HG03571 (cell line): ENCODE results near the gene ELF3.
"Not testable (repeated sequence)": the region's sequence is repeated elsewhere in the genome, so short reads cannot be mapped to it uniquely, and the experiment has no call there.

Experiments
- ATAC-seq: cut with Tn5 transposase; IDR thresholded peaks from one replicate; pipeline ENCODE4 v1.9.1; 2021; ENCODE audit not compliant: unreplicated experiment

ELF3 gene

DNA sequence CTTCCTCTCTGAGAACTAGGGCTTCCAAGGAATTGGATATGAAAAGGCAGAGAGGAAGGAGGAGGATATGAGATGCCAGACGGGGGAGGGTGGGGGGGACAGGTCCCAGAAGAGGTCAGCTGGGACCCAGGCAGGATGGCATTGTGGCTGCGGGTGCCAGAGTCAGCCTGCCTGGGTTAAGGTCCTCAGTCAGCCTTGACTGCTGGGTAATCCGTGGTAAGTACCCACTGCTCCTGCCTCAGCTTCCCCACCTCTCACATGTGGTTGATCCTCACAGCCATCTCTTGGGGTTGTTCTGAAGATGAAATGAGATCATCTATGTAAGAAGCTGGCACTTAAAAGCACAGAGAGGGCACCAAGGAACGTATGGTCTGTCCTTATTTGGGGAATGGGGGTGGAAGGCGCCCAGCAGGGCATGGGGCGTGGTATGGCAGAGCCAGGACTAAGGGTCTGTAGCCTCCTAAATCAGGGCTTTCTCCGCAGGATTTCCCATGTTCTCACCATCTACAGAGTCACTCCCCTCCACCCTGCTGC lies 23.8 kb downstream of the ELF3 start:
- no peak for ATAC-seq

DNA sequence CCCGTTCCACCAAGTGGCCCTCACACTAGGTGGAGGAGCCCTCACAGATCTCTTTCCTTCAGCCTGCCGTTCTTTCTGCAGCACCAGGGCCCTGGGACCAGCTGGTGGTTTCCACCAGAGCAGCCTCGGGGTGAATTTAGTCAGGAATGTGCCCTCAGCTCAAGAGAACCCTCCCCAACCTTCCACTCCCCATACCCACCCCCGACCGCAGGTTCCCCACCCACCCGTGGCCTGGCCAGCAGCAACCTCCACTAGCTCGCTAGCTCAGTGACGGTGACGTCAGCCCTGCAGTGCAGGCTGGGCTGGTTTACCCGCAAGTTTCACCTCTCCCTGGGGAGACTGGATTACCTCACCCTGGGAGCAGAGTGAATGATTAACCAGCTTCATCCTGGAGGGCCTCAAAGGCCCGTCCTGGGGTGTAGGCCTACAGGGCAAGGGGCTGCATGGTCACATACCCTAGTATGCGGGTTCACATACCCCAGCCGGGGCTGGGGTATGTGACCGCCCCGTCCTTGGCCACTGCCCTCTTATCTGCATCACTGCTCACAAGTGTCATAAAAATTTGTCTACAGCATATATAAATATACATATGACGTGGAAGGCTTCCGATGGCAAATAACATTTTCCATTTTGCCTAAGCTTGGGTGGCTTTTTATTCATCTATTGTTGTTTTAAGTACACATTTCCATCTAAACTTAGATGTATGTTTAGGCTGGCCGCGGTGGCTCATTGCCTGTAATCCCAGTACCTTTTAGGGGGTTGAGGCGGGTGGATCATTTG lies 24.5 kb downstream of the ELF3 start:
- no peak for ATAC-seq

DNA sequence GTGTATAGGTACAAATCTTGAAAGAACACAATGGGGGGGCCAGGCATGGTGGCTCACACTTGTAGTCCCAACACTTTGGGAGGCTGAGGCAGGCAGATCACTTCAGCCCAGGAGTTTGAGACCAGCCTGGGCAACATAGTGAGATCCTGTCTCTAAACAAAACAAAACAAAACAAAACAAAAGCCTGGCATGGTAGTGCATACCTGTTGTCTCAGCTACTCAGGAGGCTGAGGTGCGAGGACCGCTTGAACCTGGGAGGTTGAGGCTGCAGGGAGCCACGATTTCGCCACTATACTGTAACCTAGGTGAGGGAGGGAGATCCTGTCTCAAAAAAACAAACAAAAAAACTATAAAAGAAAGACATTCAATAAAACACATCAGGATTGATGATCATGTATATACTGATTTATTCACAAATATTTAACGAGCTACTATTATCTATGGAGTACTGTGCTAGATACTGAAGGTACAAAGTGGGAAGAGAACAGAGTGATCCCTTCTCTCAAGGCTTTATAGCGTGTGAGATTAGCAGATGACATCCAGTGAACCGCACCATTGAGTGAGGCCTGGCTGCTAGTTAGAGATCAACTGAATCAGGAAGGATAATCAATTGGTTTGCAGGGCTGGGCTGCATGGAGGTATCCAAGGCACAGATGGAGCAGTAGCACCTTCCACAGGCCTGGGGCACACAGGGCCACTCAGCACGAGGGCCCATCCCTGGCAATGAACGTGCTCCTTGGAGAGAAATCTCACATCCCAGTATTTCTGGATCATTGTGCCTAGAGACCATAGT lies 26.4 kb downstream of the ELF3 start:
- no peak for ATAC-seq

DNA sequence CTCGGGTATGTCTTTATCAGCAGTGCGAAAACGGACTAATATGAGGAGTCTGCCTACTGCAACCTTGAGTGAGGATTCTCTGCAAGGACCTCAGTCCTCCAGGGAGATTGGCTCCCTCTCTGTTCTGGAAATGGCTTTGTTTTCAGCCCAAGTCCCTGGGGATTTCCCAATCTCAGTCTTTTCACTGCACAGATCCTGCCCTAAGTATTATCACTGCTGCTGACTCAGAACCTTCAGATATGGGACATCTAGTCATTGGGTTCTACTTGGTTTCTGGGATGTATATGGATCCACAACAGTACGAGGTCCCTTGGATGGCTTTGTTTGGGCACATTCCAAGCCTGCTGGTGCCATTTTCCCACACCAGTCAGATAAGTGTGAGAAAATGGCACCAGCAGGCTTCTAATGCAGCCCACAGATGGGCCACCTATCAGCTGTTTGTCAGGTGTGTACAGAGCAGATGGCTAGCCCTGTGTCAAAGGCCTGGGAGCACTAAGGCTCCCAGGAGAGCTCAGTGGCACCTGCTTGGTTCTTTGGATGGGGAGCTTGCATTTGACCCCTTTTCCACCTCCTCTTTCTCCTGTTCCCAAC lies 27.4 kb downstream of the ELF3 start:
- ATAC-seq = no peak

DNA sequence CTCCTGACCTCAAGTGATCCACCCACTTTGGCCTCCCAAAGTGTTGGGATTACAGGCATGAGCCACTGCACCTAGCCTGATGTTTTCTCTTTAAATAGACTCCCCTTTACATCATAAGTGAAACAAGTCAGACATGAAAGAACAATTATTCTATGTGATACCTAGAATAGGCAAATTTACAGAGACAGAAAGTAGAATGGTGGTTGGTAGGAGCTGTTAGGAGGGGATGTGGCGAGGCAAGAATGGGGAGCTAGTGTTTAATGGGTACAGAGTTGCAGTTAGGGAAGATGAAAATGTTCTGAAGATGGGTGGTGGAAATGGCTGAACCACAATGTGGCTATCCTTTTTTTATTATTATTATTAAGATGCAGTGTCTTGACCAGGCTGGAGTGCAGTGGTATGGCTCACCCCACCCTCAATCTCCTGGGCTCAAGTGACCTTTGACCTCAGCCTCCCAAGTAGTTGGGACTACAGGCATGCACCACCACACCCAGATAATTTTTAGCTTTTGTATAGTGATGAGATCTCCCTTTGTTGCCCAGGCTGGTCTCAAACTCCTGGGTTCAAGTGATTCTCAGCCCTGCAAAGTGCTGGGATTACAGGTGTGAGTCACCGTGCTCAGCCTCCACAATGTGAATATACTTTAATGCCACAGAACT lies 28.4 kb downstream of the ELF3 start:
- no peak for ATAC-seq

DNA sequence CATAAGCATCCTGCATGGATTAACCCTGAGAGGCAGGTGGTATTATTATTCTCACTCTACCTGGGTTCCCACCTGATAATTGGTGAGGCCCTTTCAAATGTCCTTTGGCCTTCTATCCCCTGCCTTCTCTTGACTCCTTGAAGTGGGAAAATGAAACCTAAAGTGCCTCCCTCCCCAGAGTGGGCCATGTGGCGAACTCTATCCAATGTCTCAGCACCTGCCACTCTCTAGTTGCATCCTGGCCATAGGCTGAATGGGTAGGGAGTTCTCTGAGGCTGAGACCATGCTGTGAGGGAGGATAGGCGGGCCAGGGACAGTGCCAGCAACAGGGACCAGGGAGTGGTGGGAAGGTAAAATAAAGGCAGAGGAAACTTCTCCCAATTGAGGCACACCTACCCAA lies 35.3 kb downstream of the ELF3 start:
- no peak for ATAC-seq

DNA sequence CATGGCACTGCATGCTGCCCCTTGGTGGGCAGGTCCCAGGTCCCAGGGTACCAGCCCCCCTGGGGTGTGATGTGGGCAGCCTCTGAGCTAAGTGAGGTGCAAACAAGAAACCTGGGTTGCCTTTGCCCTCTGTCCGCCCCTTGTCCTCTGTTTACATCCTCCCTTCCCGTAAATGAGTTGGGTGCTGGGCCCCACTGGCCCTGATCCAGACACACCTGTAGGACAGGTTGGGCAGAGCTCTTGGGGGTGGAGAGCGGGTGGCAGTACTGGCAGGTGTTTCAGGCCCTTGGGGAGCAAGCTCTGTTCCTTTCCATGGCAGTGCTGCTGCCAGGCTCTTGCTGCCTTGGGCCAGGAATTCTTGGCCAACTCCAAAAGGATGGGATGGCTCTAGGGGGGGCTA lies 35.8 kb downstream of the ELF3 start:
- ATAC-seq = no peak

DNA sequence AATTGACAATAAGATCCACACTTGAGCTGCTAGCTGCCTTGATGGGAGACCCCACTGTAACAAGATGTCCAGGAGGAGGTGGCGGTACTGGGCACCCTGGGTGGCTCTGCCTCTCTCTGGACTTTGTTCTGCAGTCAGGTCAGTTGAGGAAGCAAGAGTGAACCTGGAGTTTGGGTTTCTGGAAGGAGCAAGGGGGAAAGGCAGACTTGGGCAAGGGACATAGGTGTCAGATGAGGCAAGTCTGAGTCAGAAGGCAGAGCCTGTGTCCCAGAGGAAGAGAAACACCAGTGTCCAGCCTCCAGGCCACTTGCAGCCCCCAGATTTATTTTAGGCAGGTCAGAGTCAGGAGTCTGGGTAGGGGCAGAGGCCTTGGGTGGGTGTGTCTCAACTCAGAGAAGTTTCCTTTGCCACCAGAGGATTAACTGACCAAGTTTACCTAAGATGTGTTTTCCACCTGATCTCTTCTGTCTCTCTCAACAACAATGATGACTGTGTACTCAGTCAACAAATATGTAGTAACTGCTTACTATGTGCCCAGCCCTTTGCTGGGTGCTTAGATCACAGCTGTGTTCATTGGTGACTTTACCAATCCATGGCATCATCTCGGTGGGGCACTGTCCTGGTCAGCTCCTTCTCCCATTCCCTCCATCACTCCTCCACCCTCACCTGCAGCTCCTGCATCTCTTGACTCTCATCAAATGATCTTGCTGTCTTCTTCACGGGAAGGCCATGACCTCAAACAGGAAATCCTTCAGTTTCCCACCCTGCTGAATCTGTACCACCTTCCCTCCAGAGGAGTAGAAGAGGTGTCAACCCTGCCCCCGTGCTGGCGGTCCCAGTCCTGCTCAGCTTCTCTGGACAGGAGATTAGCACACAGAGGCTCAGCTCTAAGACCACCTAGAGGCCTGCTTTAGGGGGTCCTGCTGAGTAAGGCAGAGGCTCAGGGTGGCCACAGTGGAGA lies 36.6 kb downstream of the ELF3 start:
- no peak for ATAC-seq

DNA sequence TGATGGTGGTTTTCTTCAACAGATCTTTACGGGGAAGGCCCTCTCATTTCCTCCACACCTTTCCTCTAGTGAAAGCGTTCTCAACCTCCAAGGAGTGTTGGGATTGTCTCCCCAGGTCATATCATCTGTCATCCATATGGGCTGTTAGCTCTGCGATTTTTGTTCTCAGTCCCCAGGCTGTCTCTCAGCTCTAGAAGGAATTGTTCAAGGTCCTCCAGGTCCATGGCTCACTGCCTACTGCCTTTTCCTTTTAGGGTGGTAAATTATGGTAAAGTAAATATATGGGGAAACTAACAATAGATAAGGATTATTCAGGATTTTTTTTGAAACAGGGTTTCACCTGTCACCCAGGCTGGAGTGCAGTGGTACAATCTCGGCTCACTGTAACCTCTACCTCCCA lies 37.6 kb downstream of the ELF3 start:
- ATAC-seq = no peak

DNA sequence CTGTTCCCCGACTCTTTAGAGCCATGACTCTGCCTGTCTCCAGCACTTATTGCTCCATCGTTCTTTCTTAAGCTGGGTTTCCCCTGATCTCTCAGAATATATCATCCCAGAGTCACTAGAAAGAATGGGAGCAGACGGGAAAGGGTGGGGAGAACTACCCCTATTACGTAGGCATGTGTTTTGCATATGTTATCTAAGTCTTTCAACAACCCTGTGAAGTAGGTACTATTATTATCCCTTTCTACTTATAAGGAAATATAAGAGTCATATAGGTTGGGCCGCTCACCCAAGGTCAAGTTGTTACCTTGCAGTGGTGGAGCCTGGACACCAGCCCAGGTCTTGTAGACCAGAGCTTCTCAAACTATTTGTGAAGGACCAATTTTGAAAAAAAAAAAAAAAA lies 38.7 kb downstream of the ELF3 start:
- no peak for ATAC-seq

DNA sequence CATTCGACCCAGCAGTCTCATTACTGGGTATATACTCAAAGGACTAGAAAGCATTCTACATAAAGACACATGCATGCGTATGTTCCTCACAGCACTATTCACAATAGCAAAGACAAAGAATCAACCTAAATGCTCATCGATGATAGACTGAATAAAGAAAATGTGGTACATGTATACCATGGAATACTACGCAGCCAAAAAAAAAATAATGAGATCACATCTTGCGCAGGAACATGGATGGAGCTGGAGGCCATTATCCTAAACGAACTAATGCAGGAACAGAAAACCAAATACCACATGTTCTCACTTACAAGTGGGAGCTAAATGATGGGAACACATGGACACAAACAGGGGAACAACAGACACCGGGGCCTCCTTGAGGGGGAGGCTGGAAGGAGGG lies 43.7 kb downstream of the ELF3 start:
- no peak for ATAC-seq

DNA sequence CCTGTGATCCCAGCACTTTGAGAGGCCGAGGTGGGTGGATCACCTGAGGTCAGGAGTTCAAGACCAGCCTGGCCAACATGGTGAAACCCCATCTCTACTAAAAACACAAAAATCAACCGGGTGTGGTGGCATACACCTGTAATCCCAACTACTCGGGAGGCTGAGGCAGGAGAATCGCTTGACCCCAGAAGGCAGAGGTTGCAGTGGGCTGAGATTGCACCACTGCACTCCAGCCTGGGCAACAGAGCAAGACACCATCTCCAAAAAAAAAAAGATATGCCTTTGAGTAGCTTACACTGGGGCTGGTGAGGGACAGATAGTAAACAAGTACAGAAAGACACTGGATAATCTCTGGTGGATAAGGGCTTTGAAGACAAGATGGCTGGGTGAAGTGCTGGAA lies 44.3 kb downstream of the ELF3 start:
- ATAC-seq = not testable (repeated sequence)

DNA sequence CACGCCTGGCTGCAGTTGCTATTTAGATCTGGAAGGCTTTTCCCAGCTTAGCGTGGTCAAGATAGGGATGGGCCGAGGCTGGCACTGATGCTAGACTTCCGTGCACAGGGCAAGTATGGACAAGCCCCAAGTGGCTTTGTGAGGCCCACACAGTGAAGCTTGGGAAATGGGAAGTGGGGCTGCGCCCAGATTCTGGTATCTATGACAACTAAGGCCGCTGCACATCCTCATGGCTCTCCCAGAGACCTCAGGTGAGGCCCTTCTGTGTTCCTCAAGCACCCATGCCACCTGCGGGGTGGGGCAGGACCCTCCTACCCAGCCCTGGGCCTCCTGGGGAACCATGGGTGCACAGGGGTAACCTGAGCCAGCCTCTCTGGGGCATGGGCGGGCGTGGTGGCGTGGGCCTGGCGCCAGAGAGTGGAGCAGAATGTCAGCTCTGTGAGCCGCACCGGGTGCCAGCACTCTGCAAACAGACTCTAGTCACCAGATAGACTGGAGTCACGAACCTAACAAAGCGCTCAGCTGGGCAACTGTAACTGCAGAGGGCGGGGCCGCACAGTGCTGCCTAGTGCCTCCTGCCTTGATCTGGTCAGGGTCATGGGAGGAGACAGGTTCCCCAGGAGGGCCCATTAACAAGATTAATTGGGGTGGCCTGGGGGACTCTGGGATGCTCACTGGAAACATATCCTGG lies 46.4 kb downstream of the ELF3 start:
- ATAC-seq = no peak

DNA sequence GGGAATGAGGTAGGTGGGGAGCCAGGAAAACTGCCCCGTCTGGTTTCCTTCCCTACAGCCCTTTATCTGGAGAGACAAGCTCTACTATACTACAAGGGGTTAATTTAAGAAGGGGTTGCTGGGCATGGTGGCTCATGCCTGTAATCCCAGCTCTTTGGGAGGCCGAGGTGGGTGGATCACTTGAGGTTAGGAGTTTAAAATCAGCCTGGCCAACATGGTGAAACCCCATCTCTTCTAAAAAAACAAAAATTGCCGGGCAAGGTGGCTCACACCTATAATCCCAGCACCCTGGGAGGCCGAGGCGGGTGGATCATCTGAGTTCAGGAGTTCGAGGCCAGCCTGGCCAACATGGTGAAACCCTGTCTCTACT lies 46.9 kb downstream of the ELF3 start:
- ATAC-seq = not testable (repeated sequence)

DNA sequence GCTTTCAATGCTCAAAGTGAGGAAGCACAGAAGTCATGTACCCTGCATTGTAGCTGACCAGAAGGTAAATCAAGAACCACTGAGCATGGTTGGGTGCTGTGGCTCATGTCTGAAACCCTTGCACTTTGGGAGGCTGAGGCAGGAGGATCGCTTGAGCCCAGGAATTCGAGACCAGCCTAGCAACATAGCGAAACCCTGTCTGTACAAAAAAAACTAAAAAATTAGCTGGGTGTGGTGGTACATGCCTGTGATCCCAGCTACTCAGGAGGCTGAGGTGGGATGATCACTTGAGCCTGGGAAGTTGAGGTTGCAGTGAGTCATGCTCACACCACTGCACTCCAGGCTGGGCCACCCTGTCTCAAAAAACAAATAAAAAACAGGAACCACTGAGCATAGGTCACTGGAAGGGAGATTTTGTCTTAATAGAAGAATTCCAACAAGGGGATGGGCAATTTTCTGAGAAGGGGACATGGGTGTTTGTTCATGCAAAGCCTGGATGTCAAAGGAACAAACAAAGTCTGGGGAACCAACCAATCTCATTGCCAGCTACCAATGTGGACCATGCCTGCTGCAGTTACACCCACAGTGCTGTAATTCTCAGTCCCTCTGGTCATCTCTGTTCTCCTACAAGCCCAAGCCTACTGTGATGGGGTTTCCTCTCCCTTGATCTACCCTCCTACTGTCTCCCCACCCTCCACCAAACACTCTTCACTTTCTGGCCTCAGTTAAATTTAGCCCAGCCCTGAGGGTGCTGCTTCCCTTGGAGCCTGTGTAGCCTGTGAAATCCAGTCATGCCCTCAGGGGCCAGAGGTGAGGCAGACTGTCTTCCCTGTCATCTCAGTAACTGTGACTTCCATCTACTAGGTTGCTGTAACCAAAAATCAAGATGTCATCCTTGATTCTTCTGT lies 47.9 kb downstream of the ELF3 start:
- ATAC-seq = no peak

DNA sequence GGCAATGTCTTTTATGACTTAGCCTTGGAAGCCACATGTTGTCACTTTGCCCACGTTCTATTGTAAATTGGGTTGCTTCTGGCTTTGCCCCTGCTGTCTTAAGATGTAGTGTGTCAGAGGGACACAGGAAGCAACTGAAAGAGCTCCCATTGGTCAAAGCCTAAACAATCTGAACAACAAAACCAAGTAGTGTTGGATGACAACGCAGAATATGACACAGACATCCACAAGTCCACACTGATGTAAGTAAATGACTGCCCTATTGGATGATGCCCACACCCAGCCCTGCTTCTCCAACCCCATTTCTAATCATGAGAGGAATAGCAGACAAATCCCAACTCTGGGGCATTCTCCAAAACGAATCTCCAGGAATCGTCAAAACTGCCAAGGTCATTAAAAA lies 50.7 kb downstream of the ELF3 start:
- ATAC-seq = no peak

DNA sequence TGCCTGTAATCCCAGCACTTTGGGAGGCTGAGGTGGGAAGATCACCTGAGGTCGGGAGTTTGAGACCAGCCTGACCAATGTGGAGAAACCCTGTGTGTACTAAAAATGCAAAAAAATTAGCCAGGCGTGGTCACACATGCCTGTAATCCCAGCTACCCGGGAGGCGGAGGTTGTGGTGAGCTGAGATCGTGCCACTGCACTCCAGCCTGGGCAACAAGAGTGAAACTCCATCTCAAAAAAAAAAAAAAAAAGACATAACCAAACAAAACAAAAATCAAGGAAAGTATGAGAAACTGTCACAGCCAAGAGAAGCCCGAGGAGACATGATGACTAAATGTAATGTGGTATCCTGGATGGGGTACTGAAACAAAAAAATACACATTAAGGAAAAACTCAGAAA lies 51.4 kb downstream of the ELF3 start:
- not testable (repeated sequence) for ATAC-seq

DNA sequence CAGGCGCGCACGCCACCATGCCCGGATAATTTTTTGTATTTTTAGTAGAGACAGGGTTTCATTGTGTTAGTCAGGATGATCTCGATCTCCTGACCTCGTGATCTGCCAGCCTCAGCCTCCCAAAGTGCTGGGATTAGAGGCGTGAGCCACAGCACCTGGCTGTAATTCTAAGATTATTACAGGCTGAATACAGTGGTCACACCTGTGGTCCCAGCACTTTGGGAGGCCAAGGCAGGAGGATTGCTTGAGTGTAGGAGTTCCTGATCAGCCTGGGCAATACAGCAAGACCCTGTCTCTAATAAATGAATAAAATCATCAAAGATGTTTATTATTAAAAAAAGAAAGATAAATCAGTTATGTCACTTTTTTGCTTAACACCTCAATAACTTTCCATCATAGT lies 52.2 kb downstream of the ELF3 start:
- not testable (repeated sequence) for ATAC-seq

DNA sequence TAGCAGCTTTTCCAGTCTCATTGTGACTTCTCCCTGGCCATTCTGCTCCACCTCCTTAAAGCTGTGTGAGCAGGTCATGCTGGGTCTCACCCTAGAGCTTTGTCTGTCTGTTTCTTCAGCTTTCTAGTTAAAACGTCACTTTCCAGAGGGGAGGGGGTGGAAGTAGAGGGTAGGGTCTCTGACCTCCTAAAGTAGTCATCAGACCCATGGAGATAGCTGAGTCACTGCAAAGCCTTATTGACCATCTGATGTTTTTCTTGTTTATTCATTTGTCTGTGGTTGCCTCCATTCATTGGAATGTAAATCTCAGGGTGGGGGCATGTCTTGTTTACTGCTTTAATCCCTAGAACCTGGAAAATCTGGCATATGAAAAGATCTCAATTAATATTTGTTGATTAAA lies 52.7 kb downstream of the ELF3 start:
- no peak for ATAC-seq
